Measurements from ENCODE around the gene GREB1.

GRCh38 chr2:11622611-11623010 is 88.8 kb downstream of the GREB1 start:
- TF ChIP-seq POLR2A (IDR thresholded peaks at IDR 0.05), result no peak
- TF ChIP-seq CTCF (IDR thresholded peaks at IDR 0.05), result no peak

Measured in ovary (tissue), 3 donors.